OCI-LY1 (cell line): ENCODE data around the gene VOPP1.

Source experiments
- H2AFZ ChIP-seq: fragments of 200-600 bp; sonication (generic), shearing (Covaris generic); 2 replicates; pipeline ENCODE4 v1.6.0; 2014; ENCODE audit warnings: antibody characterized with exemption, mild to moderate bottlenecking, low read length
- H3F3A ChIP-seq: fragments of 200-600 bp; sonication (generic), shearing (Covaris generic); 2 replicates; pipeline ENCODE4 v1.6.0; 2014; ENCODE audit warnings: mild to moderate bottlenecking, antibody characterized with exemption, low read length, moderate library complexity; ENCODE audit not compliant: insufficient read depth
- H3K27ac ChIP-seq: fragments of 200-600 bp; sonication (generic); 2 replicates; pipeline ENCODE4 v1.5.1; 2014; ENCODE audit warnings: low read length, mixed run types, mild to moderate bottlenecking, low read depth; ENCODE audit not compliant: poor library complexity, severe bottlenecking
- H3K27me3 ChIP-seq: fragments of 200-600 bp; sonication (generic); 2 replicates; pipeline ENCODE4 v1.6.0; 2014; ENCODE audit warnings: antibody characterized with exemption, mild to moderate bottlenecking, low read length, moderate library complexity; ENCODE audit not compliant: insufficient read depth
- H3K36me3 ChIP-seq: fragments of 200-600 bp; sonication (generic); 2 replicates; pipeline ENCODE4 v1.6.1; 2014; ENCODE audit warnings: mild to moderate bottlenecking, antibody characterized with exemption, low read length, moderate library complexity, mixed read lengths; ENCODE audit not compliant: insufficient read depth
- H3K4me1 ChIP-seq: fragments of 200-600 bp; sonication (generic); 2 replicates; pipeline ENCODE4 v1.5.1; 2014; ENCODE audit warnings: mild to moderate bottlenecking, low read length, moderate library complexity; ENCODE audit not compliant: insufficient read depth, severe bottlenecking
- H3K4me2 ChIP-seq: fragments of 200-600 bp; sonication (generic), shearing (Covaris generic); 2 replicates; pipeline ENCODE4 v1.6.1; 2014; ENCODE audit warnings: low read length
- H3K4me3 ChIP-seq: fragments of 200-600 bp; sonication (generic); 2 replicates; pipeline ENCODE4 v1.5.1; 2014; ENCODE audit warnings: low read length, low read depth, mild to moderate bottlenecking, mixed read lengths; ENCODE audit not compliant: poor library complexity, severe bottlenecking
- H3K79me2 ChIP-seq: fragments of 200-600 bp; shearing (Covaris generic); 2 replicates; pipeline ENCODE4 v1.6.1; 2016; ENCODE audit warnings: mixed run types, low read length, mixed read lengths; ENCODE audit not compliant: insufficient read depth
- H3K9ac ChIP-seq: fragments of 200-600 bp; sonication (generic), shearing (Covaris generic); 2 replicates; pipeline ENCODE4 v1.6.1; 2014; ENCODE audit warnings: mild to moderate bottlenecking, low read length, mixed read lengths
- H3K9me2 ChIP-seq: fragments of 200-600 bp; sonication (generic), shearing (Covaris generic); 2 replicates; pipeline ENCODE4 v1.6.1; 2014; ENCODE audit warnings: low read depth, mild to moderate bottlenecking, low read length, mixed read lengths
- H3K9me3 ChIP-seq: fragments of 200-600 bp; shearing (Covaris generic); 2 replicates; pipeline ENCODE4 v1.6.1; 2014; ENCODE audit warnings: low read length, mixed read lengths
- H4K20me1 ChIP-seq: fragments of 200-600 bp; sonication (generic), shearing (Covaris generic); 2 replicates; pipeline ENCODE4 v1.6.0; 2016; ENCODE audit warnings: mild to moderate bottlenecking, low read length; ENCODE audit not compliant: insufficient read depth
- EZH2 ChIP-seq: fragments of 200-600 bp; sonication (generic), shearing (Covaris generic); IDR thresholded peaks from 2 replicates; pipeline ENCODE4 v1.8.0; 2017; ENCODE audit warnings: borderline replicate concordance, mixed run types, mild to moderate bottlenecking, antibody characterized with exemption, low read length, moderate library complexity, mixed read lengths
- TF ChIP-seq, protein P1 (sequence below): fragments of 200-600 bp; sonication (generic), shearing (Covaris generic); IDR thresholded peaks from 2 replicates; pipeline ENCODE4 v1.5.1; 2017; ENCODE audit warnings: mild to moderate bottlenecking, antibody characterized with exemption, low read length, moderate library complexity, mixed read lengths

The VOPP1 gene

DNA sequence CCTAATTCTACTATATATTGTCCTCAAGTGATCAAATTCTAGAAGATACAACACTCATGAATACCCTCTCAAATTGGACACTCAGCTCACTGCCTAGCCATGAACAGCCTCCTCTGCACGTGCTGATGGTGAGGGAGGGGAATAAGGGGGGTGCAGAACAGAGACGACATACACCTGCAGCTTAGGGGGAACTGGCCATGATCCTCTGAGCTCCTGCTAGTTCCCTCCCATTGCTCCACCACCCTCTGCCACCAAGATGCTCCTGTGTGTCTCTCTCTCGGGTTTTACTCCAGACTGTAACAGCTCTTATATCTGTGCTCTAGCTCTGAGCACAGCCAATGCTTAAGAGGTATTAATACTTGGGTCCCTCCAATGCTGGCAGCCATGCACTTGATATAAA is 70.7 kb downstream of the VOPP1 start:
- H4K20me1 ChIP-seq, result no peaks in the 10 kb centered on the region
- peak overlapping the region; percentile 21; the same call in 1 of the 2 replicates for H3K9ac ChIP-seq
- peaks cover 59% of the 10 kb centered on the region for H3K4me1 ChIP-seq
- peaks cover 21% of the 10 kb centered on the region for H3K79me2 ChIP-seq
- H3K27ac ChIP-seq, result peak overlapping the region; percentile 86
- no peak overlapping the region; the same call in 1 of the 2 replicates for H3K4me2 ChIP-seq
- no peaks in the 10 kb centered on the region for H3K9me3 ChIP-seq
- TF ChIP-seq, protein P1, sequence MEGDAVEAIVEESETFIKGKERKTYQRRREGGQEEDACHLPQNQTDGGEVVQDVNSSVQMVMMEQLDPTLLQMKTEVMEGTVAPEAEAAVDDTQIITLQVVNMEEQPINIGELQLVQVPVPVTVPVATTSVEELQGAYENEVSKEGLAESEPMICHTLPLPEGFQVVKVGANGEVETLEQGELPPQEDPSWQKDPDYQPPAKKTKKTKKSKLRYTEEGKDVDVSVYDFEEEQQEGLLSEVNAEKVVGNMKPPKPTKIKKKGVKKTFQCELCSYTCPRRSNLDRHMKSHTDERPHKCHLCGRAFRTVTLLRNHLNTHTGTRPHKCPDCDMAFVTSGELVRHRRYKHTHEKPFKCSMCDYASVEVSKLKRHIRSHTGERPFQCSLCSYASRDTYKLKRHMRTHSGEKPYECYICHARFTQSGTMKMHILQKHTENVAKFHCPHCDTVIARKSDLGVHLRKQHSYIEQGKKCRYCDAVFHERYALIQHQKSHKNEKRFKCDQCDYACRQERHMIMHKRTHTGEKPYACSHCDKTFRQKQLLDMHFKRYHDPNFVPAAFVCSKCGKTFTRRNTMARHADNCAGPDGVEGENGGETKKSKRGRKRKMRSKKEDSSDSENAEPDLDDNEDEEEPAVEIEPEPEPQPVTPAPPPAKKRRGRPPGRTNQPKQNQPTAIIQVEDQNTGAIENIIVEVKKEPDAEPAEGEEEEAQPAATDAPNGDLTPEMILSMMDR, result no peak
- no peak for TF ChIP-seq EZH2
- no peak overlapping the region for H2AFZ ChIP-seq
- no peaks in the 10 kb centered on the region for H3K9me2 ChIP-seq
- peaks cover 60% of the 10 kb centered on the region for H3K36me3 ChIP-seq
- no peaks in the 10 kb centered on the region for H3F3A ChIP-seq
- H3K27me3 ChIP-seq, result no peaks in the 10 kb centered on the region
- H3K4me3 ChIP-seq, result no peak overlapping the region

DNA sequence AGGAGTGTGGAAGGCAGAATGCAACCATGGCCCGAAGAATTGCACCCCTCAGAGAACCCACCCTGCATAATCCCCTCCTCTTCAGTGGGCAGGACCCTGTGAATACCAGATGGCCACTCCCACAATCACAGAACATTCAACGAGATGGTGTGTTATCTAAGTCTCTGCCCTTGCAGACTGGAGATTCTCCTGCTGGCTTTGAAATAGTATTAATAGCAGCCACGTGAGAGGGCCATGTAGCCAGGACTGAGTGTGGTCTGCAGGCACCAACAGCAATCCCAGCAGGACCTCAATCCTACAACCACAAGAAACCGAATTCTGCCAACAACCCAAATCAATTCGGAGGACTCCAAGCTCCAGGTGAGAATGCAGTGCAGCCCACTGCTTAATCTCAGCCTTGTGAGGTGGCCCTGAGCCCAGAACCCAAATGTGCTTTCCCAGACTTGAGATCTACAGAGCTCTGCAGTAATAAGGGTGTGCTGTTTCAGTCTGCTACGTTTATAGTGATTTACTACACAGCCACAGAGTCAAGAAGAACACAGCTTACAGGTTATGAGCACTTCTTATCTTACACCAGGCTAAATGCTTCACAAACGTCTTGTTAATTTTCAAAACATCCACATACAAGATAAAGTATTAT is 72.1 kb downstream of the VOPP1 start:
- H4K20me1 ChIP-seq, result no peaks in the 10 kb centered on the region
- no peaks in the 10 kb centered on the region for H3F3A ChIP-seq
- peaks cover 50% of the 10 kb centered on the region for H3K4me1 ChIP-seq
- no peak overlapping the region for H3K4me2 ChIP-seq
- H3K9me2 ChIP-seq, result no peaks in the 10 kb centered on the region
- H3K27me3 ChIP-seq, result no peaks in the 10 kb centered on the region
- peaks cover 16% of the 10 kb centered on the region for H3K79me2 ChIP-seq
- peak overlapping the region; percentile 1 for H3K27ac ChIP-seq
- no peak overlapping the region for H3K4me3 ChIP-seq
- no peak overlapping the region for H2AFZ ChIP-seq
- no peaks in the 10 kb centered on the region for H3K9me3 ChIP-seq
- H3K36me3 ChIP-seq, result peaks cover 74% of the 10 kb centered on the region
- H3K9ac ChIP-seq, result no peak overlapping the region
- TF ChIP-seq, protein P1, result no peak
- TF ChIP-seq EZH2, result no peak

DNA sequence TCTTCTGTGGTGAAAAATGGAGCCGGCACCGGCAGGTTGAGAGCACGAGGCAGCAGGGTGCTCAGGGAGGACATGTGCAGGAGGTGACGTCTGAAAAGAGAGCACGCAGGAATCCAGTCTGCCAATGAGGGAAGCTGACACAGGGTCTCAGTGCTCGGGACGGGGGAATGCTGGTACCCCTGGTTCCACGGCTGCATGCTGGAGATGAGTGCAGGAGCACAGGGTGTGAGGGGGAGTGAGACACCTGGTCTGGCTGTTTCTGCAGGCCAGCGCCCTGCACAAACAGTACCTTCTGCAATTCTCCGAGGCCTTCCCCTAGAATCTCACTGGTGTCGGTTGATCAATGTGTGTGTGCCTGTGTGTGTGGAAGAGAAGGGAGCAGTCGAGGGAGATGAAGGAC is 72.7 kb downstream of the VOPP1 start:
- Histone ChIP-seq H2AFZ (no peak overlapping the region), H3K9me2 (no peaks in the 10 kb centered on the region), H3K4me2 (no peak overlapping the region), H3K4me3 (no peak overlapping the region), H3K4me1 (peaks cover 44% of the 10 kb centered on the region), H3K27me3 (no peaks in the 10 kb centered on the region), H3F3A (no peaks in the 10 kb centered on the region), H3K27ac (peak overlapping the region; percentile 1), H3K79me2 (peaks cover 12% of the 10 kb centered on the region), H4K20me1 (no peaks in the 10 kb centered on the region), H3K36me3 (peaks cover 75% of the 10 kb centered on the region), H3K9me3 (no peaks in the 10 kb centered on the region), H3K9ac (no peak overlapping the region)
- TF ChIP-seq, protein P1, result no peak
- no peak for TF ChIP-seq EZH2
